Erythroblast (primary cell): ENCODE measurements around the gene RC3H1.

Experiments
- DNase-seq, 2 experiments: peaks; one replicate each; lab custom pipeline; 2025; lab: John Stamatoyannopoulos, UW
- GATA1 ChIP-seq: IDR thresholded peaks from 2 replicates; pipeline ENCODE4 v1.6.1; 2011; ENCODE audit warnings: low read depth, mild to moderate bottlenecking, control low read depth, low read length, moderate library complexity
- POLR2A ChIP-seq: IDR thresholded peaks from 2 replicates; pipeline ENCODE4 v1.6.1; 2011; ENCODE audit warnings: mild to moderate bottlenecking, low read length

RC3H1 gene

DNA sequence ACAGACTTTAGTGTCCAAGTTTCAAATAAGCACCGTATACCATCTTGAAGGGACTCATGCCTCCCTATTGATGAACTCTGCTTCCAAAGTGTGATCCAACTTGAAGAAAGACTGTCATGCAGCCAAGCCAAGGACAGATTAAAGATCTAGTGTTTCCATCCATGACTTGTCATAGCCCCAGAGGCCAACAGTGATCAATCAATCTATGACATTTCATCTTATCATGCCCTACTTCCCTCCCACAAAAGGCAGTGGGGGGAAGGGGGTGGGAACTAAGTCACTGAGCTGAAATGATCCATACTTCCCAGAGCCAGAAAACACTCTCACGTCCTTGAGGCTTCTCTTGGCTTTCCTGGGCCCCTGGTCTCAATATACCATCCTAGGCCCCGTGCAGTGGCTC, 109.0 kb downstream of the RC3H1 start:
- no peak for DNase-seq
- TF ChIP-seq POLR2A = no peak
- TF ChIP-seq GATA1 = no peak

DNA sequence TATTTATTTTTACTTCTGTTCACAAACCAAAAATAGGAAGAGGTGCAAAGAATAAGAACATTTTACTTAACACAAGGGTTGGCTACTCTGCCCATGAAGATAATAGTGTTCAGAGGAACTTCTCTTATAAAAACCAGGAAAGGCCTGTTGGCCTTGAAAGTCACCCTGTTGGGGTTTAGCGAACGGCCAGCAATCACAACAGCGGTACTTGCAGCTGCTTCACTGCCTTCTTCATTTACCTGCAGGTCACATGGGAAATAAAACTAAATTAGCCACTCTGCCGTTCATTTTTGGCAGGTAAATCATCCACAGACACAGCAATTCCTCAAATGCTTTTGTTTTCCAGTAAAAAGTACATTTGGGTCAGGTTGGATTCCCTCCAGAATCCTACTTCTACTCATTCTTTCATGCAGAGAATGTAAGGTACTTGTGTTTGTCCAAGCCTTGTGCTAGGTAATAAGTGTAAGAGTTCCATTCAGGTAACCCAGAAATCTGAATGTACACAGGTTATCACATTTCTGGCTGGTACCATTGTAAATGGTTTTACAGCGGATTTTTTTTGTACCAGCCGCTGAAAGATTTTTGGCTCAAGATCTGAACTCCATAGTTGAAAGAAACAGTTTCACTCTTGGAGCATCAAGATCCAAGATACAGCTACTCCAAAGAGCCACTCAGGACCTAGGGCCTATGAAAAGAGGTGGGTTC, 118.2 kb downstream of the RC3H1 start:
- TF ChIP-seq GATA1 (no peak), POLR2A (no peak)
- no peak for DNase-seq

DNA sequence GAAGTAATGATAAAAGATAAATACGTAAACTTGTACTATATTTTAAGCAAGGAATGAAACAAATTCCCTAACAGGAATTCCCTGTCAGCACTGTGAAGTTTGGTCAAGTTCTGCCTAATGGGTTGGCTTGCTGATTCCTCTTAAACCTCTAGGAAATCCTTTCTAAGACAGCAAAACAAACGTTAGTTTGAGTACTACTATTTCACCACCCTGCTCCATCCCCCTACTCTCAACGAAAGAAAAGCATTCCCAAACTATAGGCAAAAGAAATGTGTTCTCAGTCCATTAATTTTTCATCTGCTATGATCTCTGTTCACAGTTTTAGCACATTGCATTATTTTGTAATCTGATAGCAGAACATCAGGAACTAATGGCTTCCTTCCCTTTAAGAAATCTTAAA, 121.2 kb downstream of the RC3H1 start:
- DNase-seq = no peak
- TF ChIP-seq GATA1 = no peak
- no peak for TF ChIP-seq POLR2A

DNA sequence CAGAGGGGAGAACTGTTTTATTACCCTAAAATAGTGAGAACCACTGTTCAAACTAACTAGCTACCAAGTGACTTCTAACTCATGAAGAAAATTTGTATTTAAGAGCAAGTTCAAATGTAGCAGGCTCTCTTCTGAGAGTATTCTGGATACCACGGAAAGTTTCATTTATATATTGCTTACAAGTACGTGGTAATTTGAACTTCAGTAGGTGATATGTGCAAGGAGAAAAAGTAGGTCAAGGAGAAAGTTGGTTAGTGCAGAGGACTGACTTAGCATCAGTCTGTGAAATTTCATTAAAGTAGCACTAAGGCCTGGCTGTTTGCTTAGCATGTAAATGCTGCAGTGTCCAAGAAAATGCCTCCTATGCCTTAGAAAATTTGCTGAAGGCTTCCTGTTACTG, 121.7 kb downstream of the RC3H1 start:
- no peak for DNase-seq
- TF ChIP-seq GATA1 = no peak
- no peak for TF ChIP-seq POLR2A

DNA sequence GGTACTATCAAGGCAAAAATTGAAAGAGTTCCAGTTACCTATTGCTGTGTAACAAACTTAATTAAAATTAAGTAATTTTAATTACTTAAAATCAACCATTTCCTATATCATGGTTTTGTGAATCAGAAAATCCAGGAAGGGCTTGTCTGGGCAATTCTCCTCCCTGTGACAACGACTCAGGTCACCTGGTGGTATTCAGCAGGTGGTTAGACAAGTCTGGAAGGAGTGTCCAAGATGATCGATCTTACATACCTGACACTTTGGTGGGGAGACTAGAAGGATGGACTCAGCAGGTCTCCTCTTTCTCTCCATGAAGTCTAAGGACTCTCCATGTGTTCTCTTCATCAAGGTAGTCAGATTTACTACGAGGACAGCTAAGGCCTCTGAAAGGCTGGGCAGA, 128.0 kb downstream of the RC3H1 start:
- no peak for DNase-seq
- TF ChIP-seq POLR2A (no peak), GATA1 (no peak)

DNA sequence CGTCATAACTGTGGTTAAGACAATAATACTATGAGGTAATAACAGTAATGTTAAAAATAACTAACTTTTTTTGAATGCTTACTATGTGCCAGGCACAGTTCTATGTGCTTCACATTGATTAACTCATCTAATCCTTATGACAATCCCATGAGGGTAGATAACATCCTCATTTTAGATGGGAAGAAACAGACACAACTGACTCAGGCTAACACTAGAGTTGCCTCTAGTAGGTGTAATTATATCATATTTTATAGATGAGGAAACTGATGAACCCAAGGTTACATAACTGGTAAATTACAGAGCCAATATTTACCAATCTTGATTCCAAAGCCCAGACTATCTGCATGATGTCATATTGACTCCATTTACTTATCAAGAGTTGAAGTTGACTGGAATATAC, 128.5 kb downstream of the RC3H1 start:
- DNase-seq = no peak
- TF ChIP-seq POLR2A = no peak
- no peak for TF ChIP-seq GATA1

DNA sequence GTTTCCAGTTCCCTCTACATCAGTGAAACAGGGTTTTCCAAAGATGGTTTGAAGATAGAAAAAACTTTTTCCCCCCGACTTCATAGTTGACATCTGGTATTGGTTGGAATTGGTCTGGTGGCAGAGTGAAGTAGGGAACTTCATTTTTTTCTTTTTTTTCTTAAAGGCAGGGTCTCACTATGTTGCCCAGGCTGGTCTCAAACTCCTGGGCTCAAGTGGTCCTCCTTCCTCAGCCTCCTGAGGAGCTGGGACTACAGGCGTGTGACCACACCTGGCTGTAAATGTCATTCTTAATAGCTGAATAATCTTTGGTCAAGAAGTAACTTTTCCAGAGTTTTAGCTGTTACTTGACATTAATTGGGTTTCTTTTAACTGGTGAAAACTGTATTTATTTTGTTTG, 132.3 kb downstream of the RC3H1 start:
- DNase-seq = no peak
- TF ChIP-seq POLR2A (no peak), GATA1 (no peak)

DNA sequence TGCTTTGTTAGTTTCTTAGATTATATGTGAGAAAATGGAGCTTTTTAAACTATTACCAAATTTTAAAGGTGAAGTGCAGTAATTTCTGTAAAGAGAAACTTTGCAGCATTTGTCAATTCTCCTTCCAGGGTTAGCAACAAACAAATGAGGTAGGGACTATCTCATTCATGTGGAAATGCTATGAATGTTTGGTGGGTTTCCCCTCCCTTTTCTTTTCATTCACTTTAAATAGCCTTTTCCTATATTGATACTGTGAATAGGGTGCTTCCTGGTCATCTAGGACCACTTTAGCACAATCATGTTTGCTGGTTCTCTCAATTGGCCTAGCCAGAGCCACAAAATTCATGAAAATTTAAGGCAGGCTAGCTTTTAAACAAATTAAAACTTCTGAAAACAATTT, 133.4 kb downstream of the RC3H1 start:
- no peak for DNase-seq
- TF ChIP-seq POLR2A (no peak), GATA1 (no peak)

DNA sequence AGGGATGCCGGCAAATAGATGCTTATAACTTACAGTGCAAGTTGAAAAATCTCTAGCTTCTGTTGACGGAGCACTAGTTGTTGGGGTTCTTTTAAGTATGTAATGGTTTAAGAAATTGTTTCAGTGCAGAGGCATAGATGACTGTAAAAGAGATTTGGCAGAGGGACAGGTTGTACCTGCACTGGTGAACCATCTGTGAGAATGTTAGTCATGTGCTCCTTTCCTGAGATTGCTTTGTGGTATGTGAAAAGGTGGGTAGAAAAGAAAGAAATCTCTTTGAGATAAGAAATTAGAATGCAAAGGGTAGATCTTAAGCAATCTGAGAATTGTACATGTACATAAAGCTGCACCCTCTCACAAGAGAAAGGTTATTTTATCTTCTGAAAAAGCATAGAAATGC, 134.5 kb downstream of the RC3H1 start:
- no peak for TF ChIP-seq POLR2A
- TF ChIP-seq GATA1 = no peak
- DNase-seq = no peak

DNA sequence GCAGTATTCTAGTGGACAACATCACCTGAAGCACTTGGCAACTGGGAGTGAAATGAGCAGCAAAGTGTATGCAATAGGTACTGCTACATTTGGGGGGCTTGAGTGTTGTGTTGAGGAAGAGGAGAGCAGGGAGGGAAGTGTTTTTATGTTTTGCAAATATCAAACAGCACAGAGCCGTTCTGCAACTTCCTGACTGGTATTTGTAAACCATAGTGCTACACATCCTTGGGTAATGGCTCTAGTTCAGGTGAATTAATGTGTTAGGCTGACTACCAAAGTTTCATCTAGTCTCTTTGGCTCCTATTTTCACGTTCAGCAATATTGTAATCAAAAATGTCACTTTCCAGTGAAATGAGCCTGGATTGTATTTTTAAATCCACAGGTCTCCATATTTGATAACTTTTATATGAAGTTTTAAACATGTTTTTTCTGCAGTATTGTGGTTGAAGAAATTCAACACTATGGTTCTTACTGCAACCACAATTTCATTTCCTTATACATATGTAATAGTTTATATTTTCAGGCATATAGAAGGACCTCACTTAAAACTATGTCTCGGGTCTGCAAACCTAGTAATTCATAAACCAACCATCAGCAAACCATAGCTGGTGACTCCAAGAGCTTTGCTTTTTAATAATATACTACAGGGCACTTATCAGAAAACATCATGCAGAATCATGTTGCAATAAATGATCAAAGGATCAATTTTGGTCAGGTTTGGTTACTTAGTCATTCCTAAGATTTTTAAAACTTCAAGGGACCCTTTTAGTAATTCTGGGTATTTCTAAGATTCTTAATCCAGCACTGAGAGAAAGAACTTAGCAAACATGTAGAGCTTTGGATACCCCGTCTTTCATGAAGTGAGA, 135.2 kb downstream of the RC3H1 start:
- no peak for TF ChIP-seq POLR2A
- TF ChIP-seq GATA1 = no peak
- no peak for DNase-seq

DNA sequence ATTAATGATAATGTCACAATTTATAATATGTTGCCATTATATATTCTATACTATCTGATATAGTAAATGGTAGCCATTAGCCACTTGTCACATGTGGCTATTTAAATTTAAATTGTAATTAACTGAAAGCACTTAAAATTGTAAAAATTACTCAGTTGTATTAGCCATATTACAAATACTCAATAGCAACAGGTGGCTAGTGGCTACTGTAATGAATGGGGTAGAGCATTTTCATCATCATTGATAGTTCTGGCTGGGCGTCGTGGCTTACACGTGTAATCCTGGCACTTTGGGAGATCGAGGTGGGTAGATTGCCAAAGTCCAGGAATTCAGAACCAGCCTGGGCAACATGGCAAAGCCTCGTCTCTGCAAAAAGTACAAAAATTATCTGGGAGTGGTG, 137.5 kb downstream of the RC3H1 start:
- TF ChIP-seq POLR2A (no peak), GATA1 (no peak)
- no peak for DNase-seq
